ENCODE data around the gene IMMP2L. TPM values are rescaled to one million over a fixed set of nuclear protein-coding genes. Genes with fewer than 3 reads are reported as not detected.

Gene IMMP2L
- total and polyA plus RNA-seq, 3 experiments from 2014 or later = 13.7 to 23.5 (median 18.0) TPM

DNA sequence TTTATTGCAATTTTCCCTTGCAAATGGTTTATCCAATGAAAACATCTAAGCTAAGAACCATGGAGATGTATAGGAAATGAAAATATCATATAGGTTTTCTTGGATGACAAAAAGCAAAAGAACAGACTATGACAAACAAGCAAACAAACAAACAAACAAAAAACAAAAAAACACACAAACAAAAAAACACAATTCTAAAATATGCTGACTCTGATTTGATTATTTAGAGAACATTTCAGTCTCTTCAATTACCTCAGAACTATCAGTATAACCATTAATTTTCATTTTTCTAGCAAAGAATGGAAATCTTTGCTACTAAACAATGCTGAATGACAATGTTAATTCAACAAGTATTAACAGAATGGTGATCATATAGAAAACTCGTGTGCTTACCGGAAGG lies 840.9 kb downstream of the IMMP2L start:
- POLR2A ChIA-PET = no interaction called here
- no peak for DNase-seq
- no peaks in the 10 kb centered on the region for H3K27me3 Mint-ChIP-seq
- Histone ChIP-seq H3K27me3 (ENCODE audit: insufficient read depth, low read length, poor library complexity, severe bottlenecking) (no peaks in the 10 kb centered on the region), H3K36me3 (ENCODE audit: insufficient read depth, low read length) (no peaks in the 10 kb centered on the region), H3K27ac (ENCODE audit: low read depth, low read length) (no peak overlapping the region), H3K4me3 (ENCODE audit: low read length) (no peak overlapping the region), H3K9me3 (ENCODE audit: low read length) (no peaks in the 10 kb centered on the region), H3K4me1 (ENCODE audit: insufficient read depth, low read length) (no peaks in the 10 kb centered on the region)
- peaks cover 0 to 29% (median 4%) of the 10 kb centered on the region in 3 donors for H3K36me3 Mint-ChIP-seq
- CTCF ChIA-PET = no interaction called here
- H3K4me3 Mint-ChIP-seq = no peak overlapping the region
- peaks cover 0 to 20% (median 7%) of the 10 kb centered on the region in 5 donors for H3K9me3 Mint-ChIP-seq
- H3K4me1 Mint-ChIP-seq = no peaks in the 10 kb centered on the region
- no peak overlapping the region for H3K27ac Mint-ChIP-seq

GRCh38 chr7:110720626-110721025 lies 841.7 kb downstream of the IMMP2L start:
- no peaks in the 10 kb centered on the region for H3K27me3 ChIP-seq (ENCODE audit: insufficient read depth, low read length, poor library complexity, severe bottlenecking)
- H3K27me3 Mint-ChIP-seq = no peaks in the 10 kb centered on the region
- H3K9me3 ChIP-seq (ENCODE audit: low read length) = no peaks in the 10 kb centered on the region
- no peak for DNase-seq
- H3K4me1 Mint-ChIP-seq = no peaks in the 10 kb centered on the region
- H3K9me3 Mint-ChIP-seq = peaks cover 0 to 26% (median 8%) of the 10 kb centered on the region in 5 donors
- H3K4me1 ChIP-seq (ENCODE audit: insufficient read depth, low read length) = no peaks in the 10 kb centered on the region
- POLR2A ChIA-PET = no interaction called here
- CTCF ChIA-PET = no interaction called here
- H3K4me3 Mint-ChIP-seq = no peak overlapping the region
- no peaks in the 10 kb centered on the region for H3K36me3 ChIP-seq (ENCODE audit: insufficient read depth, low read length)
- H3K4me3 ChIP-seq (ENCODE audit: low read length) = no peak overlapping the region
- H3K27ac ChIP-seq (ENCODE audit: low read depth, low read length) = no peak overlapping the region
- no peak overlapping the region for H3K27ac Mint-ChIP-seq
- H3K36me3 Mint-ChIP-seq = peaks cover 1 to 34% (median 6%) of the 10 kb centered on the region in 3 donors

GRCh38 chr7:110719741-110720140 lies 842.6 kb downstream of the IMMP2L start:
- H3K9me3 Mint-ChIP-seq = peaks cover 3 to 34% (median 15%) of the 10 kb centered on the region in 5 donors
- no peak overlapping the region for H3K4me3 Mint-ChIP-seq
- Histone ChIP-seq H3K9me3 (ENCODE audit: low read length) (no peaks in the 10 kb centered on the region), H3K27ac (ENCODE audit: low read depth, low read length) (no peak overlapping the region), H3K4me3 (ENCODE audit: low read length) (no peak overlapping the region), H3K36me3 (ENCODE audit: insufficient read depth, low read length) (no peaks in the 10 kb centered on the region), H3K27me3 (ENCODE audit: insufficient read depth, low read length, poor library complexity, severe bottlenecking) (no peaks in the 10 kb centered on the region), H3K4me1 (ENCODE audit: insufficient read depth, low read length) (no peaks in the 10 kb centered on the region)
- DNase-seq = no peak
- ChIA-PET POLR2A (no interaction called here), CTCF (no interaction called here)
- peaks cover 1 to 41% (median 6%) of the 10 kb centered on the region in 3 donors for H3K36me3 Mint-ChIP-seq
- no peaks in the 10 kb centered on the region for H3K27me3 Mint-ChIP-seq
- no peak overlapping the region for H3K27ac Mint-ChIP-seq
- H3K4me1 Mint-ChIP-seq = no peaks in the 10 kb centered on the region

DNA sequence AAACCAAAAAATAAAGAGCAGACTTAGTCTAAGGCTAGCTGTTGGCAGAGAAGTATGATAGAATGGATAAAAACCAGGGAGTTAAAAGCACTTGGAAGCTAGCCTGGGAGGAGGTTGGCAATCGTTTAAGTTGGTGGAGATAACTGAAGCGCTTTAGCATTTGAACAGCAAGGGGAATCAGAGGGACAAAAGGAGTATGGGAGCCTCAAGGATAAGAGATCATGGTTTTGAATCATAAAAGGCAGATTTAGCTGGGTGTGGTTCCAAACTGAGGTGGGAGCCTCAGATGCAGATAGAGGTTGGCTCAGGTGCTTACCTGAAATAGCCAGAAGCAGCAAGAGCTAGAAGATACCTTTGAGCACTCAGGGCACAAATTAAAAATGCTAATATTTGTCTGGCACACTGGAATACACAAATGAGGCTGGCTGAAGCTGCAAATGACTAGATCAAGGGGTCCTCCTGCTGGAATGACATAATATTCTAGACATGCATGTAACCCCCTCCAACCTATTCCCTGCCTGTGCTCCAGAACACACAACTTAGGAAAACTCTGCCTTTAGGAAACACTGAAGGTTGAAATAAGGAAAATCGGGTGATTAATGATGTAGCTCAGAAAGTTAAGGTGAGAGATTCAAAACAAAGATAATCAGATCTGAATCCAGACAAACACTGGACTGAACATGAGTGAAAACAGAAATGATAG lies 843.6 kb downstream of the IMMP2L start:
- Mint-ChIP-seq H3K36me3 (peaks cover 1 to 41% (median 6%) of the 10 kb centered on the region in 3 donors), H3K4me3 (no peak overlapping the region), H3K27me3 (no peaks in the 10 kb centered on the region), H3K4me1 (no peaks in the 10 kb centered on the region), H3K9me3 (peaks cover 3 to 38% (median 18%) of the 10 kb centered on the region in 5 donors), H3K27ac (no peak overlapping the region)
- H3K9me3 ChIP-seq (ENCODE audit: low read length) = no peaks in the 10 kb centered on the region
- ChIA-PET POLR2A (no interaction called here), CTCF (no interaction called here)
- no peak for DNase-seq
- H3K4me1 ChIP-seq (ENCODE audit: insufficient read depth, low read length) = no peaks in the 10 kb centered on the region
- H3K36me3 ChIP-seq (ENCODE audit: insufficient read depth, low read length) = no peaks in the 10 kb centered on the region
- H3K4me3 ChIP-seq (ENCODE audit: low read length) = no peak overlapping the region
- H3K27me3 ChIP-seq (ENCODE audit: insufficient read depth, low read length, poor library complexity, severe bottlenecking) = no peaks in the 10 kb centered on the region
- no peak overlapping the region for H3K27ac ChIP-seq (ENCODE audit: low read depth, low read length)

GRCh38 chr7:110704225-110704624 lies 858.1 kb downstream of the IMMP2L start:
- no peak overlapping the region for H3K4me3 ChIP-seq (ENCODE audit: low read length)
- CTCF ChIA-PET = no interaction called here
- no peaks in the 10 kb centered on the region for H3K27me3 ChIP-seq (ENCODE audit: insufficient read depth, low read length, poor library complexity, severe bottlenecking)
- no peak overlapping the region for H3K4me3 Mint-ChIP-seq
- DNase-seq = no peak
- no peak overlapping the region for H3K27ac Mint-ChIP-seq
- no peaks in the 10 kb centered on the region for H3K9me3 ChIP-seq (ENCODE audit: low read length)
- H3K4me1 Mint-ChIP-seq = no peaks in the 10 kb centered on the region
- H3K9me3 Mint-ChIP-seq = peaks cover 0 to 9% (median 4%) of the 10 kb centered on the region in 5 donors
- H3K4me1 ChIP-seq (ENCODE audit: insufficient read depth, low read length) = no peaks in the 10 kb centered on the region
- POLR2A ChIA-PET = no interaction called here
- no peak overlapping the region for H3K27ac ChIP-seq (ENCODE audit: low read depth, low read length)
- H3K36me3 ChIP-seq (ENCODE audit: insufficient read depth, low read length) = no peaks in the 10 kb centered on the region
- H3K36me3 Mint-ChIP-seq = peaks cover 0 to 2% (median 0%) of the 10 kb centered on the region in 3 donors
- no peaks in the 10 kb centered on the region for H3K27me3 Mint-ChIP-seq

DNA sequence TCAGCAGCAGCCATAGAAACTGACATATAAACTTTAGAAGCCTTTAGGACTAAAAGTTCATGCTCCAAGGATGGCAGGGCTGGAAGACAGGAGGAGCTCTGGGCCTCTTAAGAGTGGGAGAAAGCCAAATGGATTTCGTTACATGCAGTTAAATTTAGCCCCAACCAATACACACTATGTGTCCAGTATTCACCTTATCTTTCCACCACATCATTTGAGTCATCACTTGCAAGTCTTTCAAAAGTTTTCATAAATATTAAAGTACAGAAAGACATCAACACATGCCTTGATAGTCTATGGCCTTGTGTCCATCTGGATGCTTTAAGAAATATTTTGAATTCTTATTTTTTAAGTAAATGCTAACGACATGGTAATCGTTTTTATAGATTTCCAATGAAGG lies 863.7 kb downstream of the IMMP2L start:
- Histone ChIP-seq H3K9me3 (ENCODE audit: low read length) (no peaks in the 10 kb centered on the region), H3K27ac (ENCODE audit: low read depth, low read length) (no peak overlapping the region), H3K4me3 (ENCODE audit: low read length) (no peak overlapping the region), H3K36me3 (ENCODE audit: insufficient read depth, low read length) (no peaks in the 10 kb centered on the region), H3K27me3 (ENCODE audit: insufficient read depth, low read length, poor library complexity, severe bottlenecking) (no peaks in the 10 kb centered on the region), H3K4me1 (ENCODE audit: insufficient read depth, low read length) (no peaks in the 10 kb centered on the region)
- H3K9me3 Mint-ChIP-seq = peaks cover 0 to 2% (median 0%) of the 10 kb centered on the region in 5 donors
- H3K4me1 Mint-ChIP-seq = no peaks in the 10 kb centered on the region
- ChIA-PET POLR2A (no interaction called here), CTCF (no interaction called here)
- H3K4me3 Mint-ChIP-seq = no peak overlapping the region
- H3K27ac Mint-ChIP-seq = no peak overlapping the region
- no peaks in the 10 kb centered on the region for H3K27me3 Mint-ChIP-seq
- DNase-seq = no peak
- H3K36me3 Mint-ChIP-seq = peaks cover 0 to 1% (median 0%) of the 10 kb centered on the region in 3 donors

DNA sequence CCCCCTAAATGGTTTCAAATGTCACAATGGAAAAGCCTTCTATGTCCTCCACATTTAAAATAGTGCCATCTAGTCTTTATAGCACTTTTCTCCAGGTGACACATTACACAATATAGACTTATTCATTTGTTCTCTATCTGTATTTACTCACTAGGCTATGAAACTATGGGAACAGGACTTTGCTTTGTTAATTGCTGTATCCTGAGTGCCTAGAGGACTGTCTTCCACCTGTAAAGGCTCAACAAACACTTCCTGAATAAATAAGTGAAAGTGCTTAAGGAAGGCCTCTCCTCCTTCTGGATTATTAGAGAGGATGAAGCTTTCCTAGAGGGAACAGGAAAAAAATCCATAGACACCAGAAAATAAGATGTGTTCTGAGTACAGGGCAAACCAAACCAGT lies 868.9 kb downstream of the IMMP2L start:
- no peak overlapping the region for H3K4me3 ChIP-seq (ENCODE audit: low read length)
- no peaks in the 10 kb centered on the region for H3K27me3 ChIP-seq (ENCODE audit: insufficient read depth, low read length, poor library complexity, severe bottlenecking)
- Mint-ChIP-seq H3K27me3 (no peaks in the 10 kb centered on the region), H3K27ac (no peak overlapping the region), H3K9me3 (peaks cover 0 to 2% (median 0%) of the 10 kb centered on the region in 5 donors), H3K4me3 (no peak overlapping the region), H3K36me3 (peaks cover 0 to 12% (median 2%) of the 10 kb centered on the region in 3 donors), H3K4me1 (no peaks in the 10 kb centered on the region)
- ChIA-PET POLR2A (no interaction called here), CTCF (no interaction called here)
- no peaks in the 10 kb centered on the region for H3K4me1 ChIP-seq (ENCODE audit: insufficient read depth, low read length)
- H3K36me3 ChIP-seq (ENCODE audit: insufficient read depth, low read length) = no peaks in the 10 kb centered on the region
- no peak for DNase-seq
- no peak overlapping the region for H3K27ac ChIP-seq (ENCODE audit: low read depth, low read length)
- no peaks in the 10 kb centered on the region for H3K9me3 ChIP-seq (ENCODE audit: low read length)

GRCh38 chr7:110688908-110689307 lies 873.4 kb downstream of the IMMP2L start:
- POLR2A ChIA-PET = no interaction called here
- CTCF ChIA-PET = no interaction called here
- H3K4me1 Mint-ChIP-seq = no peaks in the 10 kb centered on the region

More at GRCh38 chr7:110688908-110689307, 873.4 kb downstream of the IMMP2L start:
- Mint-ChIP-seq H3K36me3 (peaks cover 0 to 12% (median 1%) of the 10 kb centered on the region in 3 donors), H3K27me3 (no peaks in the 10 kb centered on the region), H3K27ac (no peak overlapping the region), H3K4me3 (no peak overlapping the region), H3K9me3 (peaks cover 0 to 1% (median 0%) of the 10 kb centered on the region in 5 donors)
- Histone ChIP-seq H3K27ac (ENCODE audit: low read depth, low read length) (no peak overlapping the region), H3K4me1 (ENCODE audit: insufficient read depth, low read length) (no peaks in the 10 kb centered on the region), H3K4me3 (ENCODE audit: low read length) (no peak overlapping the region), H3K27me3 (ENCODE audit: insufficient read depth, low read length, poor library complexity, severe bottlenecking) (no peaks in the 10 kb centered on the region), H3K36me3 (ENCODE audit: insufficient read depth, low read length) (no peaks in the 10 kb centered on the region), H3K9me3 (ENCODE audit: low read length) (no peaks in the 10 kb centered on the region)
- no peak for DNase-seq
